NCI-H1048 (cell line): ENCODE data around the gene RPL39L.

Experiments used
- DNase-seq: peaks from one replicate; lab custom pipeline; 2025; lab: John Stamatoyannopoulos, UW

The RPL39L gene

DNA sequence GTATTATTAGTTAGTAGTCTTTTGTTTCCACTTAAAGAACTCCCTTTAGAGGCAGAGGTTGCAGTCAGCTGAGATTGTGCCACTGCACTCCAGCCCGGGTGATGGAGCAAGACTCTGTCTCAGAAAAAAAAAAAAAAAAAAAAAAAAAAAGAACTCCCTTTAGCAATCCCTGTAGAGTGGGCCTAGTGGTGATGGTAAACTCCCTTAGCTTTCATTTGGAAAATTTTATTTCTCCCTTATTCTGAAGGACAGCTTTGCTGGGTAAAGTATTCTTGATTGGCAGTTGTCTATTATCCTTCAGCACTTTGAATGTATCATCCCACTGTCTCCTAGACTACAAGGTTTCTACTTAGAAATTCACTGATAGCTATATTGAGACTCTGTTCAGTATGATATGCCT lies 46.0 kb downstream of the RPL39L start:
- DNase-seq: no peak

DNA sequence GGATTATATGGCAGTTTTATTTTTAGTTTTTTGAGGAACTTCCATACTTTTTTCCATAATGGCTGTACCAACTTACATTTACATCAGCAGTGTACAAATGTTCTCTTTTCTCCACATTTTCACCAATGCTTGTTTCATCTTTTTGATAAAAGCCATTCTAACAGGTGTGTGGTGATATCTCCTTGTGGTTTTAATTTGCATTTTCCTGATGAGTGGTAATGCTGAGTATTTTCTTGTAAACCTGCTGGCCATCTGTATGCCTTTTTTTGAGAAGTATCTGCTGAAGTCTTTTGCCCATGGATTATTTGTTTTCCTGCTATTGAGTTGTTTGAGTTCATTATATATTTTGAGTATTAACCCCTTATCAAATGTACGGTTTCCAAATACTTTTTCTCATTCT lies 50.6 kb downstream of the RPL39L start:
- DNase-seq: no peak

DNA sequence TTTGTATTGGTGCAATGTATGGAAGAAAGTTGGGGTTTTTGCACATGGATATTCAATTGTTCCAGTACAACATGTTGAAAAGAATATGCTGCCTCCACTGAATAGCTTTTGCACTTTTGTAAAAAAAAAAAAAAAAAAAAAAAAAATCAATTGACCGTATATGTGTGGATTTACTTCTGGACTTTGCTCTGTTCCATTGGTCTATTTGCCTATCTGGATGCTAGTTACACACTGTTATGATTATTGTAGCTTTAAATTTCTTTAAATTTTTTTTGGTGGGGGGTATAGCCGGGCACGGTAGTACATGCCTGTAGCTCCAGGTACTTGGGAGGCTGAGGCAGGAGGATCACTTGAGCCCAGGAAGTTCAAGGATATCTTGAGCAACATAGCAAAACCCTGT lies 52.5 kb downstream of the RPL39L start:
- no peak for DNase-seq

- no peak for DNase-seq
Measured at GRCh38 chr3:187085933-187086332, 53.4 kb downstream of the RPL39L start.

GRCh38 chr3:187085021-187085666 lies 54.2 kb downstream of the RPL39L start:
- no peak for DNase-seq

GRCh38 chr3:187084580-187084979 lies 54.7 kb downstream of the RPL39L start:
- no peak for DNase-seq

DNA sequence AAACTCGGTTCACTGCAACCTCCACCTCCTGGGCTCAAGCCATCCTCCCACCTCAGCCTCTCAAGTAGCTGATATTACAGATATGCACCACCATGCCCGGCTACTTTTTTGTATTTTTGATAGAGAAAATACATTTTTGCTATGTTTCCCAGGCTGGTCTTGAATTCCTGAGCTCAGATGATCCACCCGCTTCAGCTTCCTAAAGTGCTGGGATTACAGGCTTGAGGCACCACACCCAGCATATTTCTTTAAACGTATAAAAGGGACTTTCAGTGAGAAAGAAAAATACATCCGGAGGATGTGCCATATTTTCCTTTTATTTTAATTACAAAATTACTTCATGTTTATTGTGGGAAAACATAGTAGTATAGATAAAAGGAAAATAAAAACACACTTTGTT lies 55.2 kb downstream of the RPL39L start:
- DNase-seq: no peak

- no peak for DNase-seq
Measured at GRCh38 chr3:187082758-187083375, 56.4 kb downstream of the RPL39L start.

- DNase-seq: no peak
Measured at GRCh38 chr3:187080799-187081450, 58.4 kb downstream of the RPL39L start.

- no peak for DNase-seq
Measured at GRCh38 chr3:187079090-187080022, 59.9 kb downstream of the RPL39L start.

DNA sequence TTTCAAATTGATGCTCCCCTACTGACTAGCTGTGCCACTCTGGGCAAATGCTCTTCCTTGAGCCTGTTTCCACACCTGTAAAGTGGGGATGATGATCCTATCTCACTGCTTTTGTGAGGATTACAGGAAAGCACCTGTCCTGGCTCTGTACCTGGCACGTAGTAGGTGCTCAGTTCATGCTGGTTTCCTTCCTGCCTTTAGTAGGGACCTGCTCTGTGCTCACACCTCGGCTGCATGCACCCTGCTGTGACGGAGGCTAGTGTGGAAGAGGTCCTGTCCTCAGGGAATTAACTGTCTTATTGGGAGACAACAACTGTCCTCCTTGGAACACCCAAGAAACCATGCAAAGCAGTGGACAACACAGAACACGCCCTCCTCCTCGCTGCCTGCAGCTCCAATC lies 61.8 kb downstream of the RPL39L start:
- no peak for DNase-seq

DNA sequence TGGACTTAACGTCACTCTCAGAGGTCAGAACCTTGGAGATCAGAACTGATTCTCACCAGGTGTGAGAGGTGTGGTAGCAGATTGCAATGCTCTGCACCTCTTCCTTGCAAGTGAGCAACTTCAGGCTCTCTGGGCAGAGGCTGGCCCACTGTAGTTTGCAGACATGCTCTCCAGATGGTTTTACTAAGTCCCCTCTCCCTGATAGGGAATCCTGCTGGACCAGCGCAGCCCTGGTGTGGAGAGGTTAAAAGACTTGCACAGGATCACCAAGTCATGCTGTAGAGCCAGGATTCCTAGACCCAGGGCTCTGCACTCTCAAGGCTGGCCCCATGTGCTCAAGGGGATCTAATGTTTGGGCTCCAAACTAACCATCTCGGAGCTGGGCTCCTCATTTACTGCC lies 62.2 kb downstream of the RPL39L start:
- no peak for DNase-seq

DNA sequence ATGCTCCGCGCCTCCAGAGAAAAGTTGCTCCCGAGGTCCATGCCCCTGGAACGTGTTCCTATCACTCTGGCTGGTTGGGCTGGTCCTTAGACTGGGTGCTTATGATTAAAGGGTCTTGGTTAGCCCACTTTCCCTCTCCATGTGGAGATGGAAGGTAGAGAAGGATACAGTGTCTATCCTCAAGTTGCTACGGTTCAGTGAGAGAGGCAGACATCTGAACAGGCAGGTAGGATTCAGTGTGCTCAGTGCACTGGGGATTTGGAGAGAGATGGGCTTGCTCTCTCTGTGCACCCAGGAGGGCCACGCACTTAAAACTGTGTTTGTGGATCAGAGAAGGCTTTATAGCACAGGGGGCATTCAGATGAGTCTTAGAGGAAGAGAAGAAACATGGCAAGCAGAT lies 63.0 kb downstream of the RPL39L start:
- DNase-seq: no peak

- DNase-seq: no peak
Measured at GRCh38 chr3:187074846-187075245, 64.5 kb downstream of the RPL39L start.

- DNase-seq: no peak
Measured at GRCh38 chr3:187073581-187074098, 65.7 kb downstream of the RPL39L start.

DNA sequence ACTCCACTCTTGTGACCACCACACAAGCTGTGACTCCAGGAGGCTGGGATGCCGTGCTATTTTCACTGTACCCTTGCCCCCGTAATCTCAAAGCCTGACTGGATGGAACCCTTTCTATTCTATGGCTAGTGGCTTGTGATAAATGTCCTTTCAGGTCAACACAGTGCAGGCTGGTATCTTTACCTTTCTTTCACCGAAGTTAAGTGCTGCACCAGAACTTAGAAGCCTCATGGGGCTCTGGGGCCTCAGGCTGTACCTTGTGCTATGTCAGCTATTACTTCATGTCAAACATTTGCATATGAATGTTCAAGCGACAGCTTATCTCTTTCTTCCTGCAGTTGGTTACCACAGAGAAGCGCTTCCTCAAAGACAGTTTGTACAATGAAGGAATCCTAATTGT lies 66.8 kb downstream of the RPL39L start:
- DNase-seq: no peak

DNA sequence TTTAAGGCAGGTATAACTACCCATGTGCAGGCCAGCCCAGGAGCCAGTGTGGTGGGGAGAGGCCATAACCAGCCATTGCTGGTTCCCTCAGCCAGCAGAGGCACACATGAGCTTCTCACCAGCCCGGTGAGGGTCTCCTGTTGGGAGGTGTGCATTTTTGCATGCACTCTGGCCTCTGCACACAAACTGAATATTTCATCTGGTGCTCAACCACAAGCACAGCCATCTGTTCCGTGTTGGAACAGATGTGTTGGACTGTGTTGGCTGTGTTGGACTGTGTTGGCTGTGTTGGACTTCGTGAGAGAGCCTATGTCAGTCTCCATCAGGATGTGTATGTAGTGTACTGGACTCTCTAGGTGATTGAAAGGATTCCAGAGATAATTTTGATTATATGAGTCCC lies 67.2 kb downstream of the RPL39L start:
- DNase-seq: no peak
